HepG2 (cell line): ENCODE data around the gene ABCA13. TPM values are rescaled to one million over a fixed set of nuclear protein-coding genes. Genes with fewer than 3 reads are reported as not detected.
A peak's percentile ranks its signal among the peaks of the same experiment; 100 is the strongest.
"Not testable (repeated sequence)": the region's sequence is repeated elsewhere in the genome, so short reads cannot be mapped to it uniquely, and the experiment has no call there.

Experiments
- ATAC-seq: fragments of 200-7000 bp; cut with Tn5 transposase; 3 replicates; pipeline ENCODE4 v1.9.1; 2020; ENCODE audit warnings: mild to moderate bottlenecking, moderate library complexity
- BruUV-seq: library from RNA; stranded (reverse); fragments of 400-500 nt; replicated peaks from 2 replicates; lab custom pipeline; 2021; lab: Mats Ljungman, UMichigan
- CTCF ChIA-PET: fragments of 300-600 bp; formaldehyde crosslinking; extraction: SDS; loops from one replicate; lab custom pipeline; 2021; ENCODE audit warnings: low total read pairs, inconsistent platforms, low intra/inter-chr PET ratio; lab: Yijun Ruan, JAX
- POLR2A ChIA-PET: fragments of 350-600 bp; sonication (Branson Sonifier 250); formaldehyde crosslinking; loops from one replicate; lab custom pipeline; 2020; ENCODE audit warnings: antibody characterized with exemption, inconsistent platforms; lab: Yijun Ruan, JAX
- DNase-seq: peaks from one replicate; pipeline ENCODE4 v3.0.0-alpha.2; 2015; ENCODE audit warnings: low spot score
- FAIRE-seq: peaks from 3 replicates; lab custom pipeline; 2011; peaks lifted over from hg19 to GRCh38; lab: Jason Lieb, UNC
- H2AFZ ChIP-seq: one replicate; pipeline ENCODE4 v1.6.1; 2011; ENCODE audit warnings: low read length, inconsistent platforms
- H3K27ac ChIP-seq: fragments of 300-600 bp; 3 replicates; pipeline ENCODE4 v1.8.0; 2011; ENCODE audit warnings: mixed run types, mild to moderate bottlenecking, mixed read lengths, low read length, inconsistent platforms; ENCODE audit not compliant: insufficient read depth; ENCODE audit errors: extremely low read length
- H3K27me3 ChIP-seq, 2 experiments: fragments of 200-600 bp in 1 of 2; 2 replicates in 1 of 2; 3 replicates in 1 of 2; pipeline versions ENCODE4 v1.6.0 to v1.8.0; 2011; ENCODE audit warnings: low read length in 2 of 2, mild to moderate bottlenecking in 2 of 2, moderate library complexity in 2 of 2, inconsistent platforms in 1 of 2; ENCODE audit not compliant: insufficient read depth in 2 of 2, control insufficient read depth in 1 of 2
- H3K36me3 ChIP-seq, 2 experiments: fragments of 200-600 bp in 1 of 2; replicated peaks in 1 of 2; 2 replicates in 1 of 2; 3 replicates in 1 of 2; pipeline versions ENCODE4 v1.5.1 to v1.8.0; 2011; ENCODE audit warnings: low read length in 2 of 2, inconsistent platforms in 1 of 2; ENCODE audit not compliant: insufficient read depth in 2 of 2, control insufficient read depth in 1 of 2
- H3K4me1 ChIP-seq: 2 replicates; pipeline ENCODE4 v1.5.1; 2012; ENCODE audit warnings: low read length, inconsistent platforms; ENCODE audit not compliant: insufficient read depth
- H3K4me2 ChIP-seq: 2 replicates; pipeline ENCODE4 v1.6.0; 2011; ENCODE audit warnings: low read depth, low read length, inconsistent platforms
- H3K4me3 ChIP-seq, 3 experiments: fragments of 200-600 bp in 1 of 3; sonication (generic), shearing (Covaris generic) in 1 of 3; replicated peaks in 1 of 3; 2 replicates each; pipeline ENCODE4 v1.5.1; 2011 to 2016; ENCODE audit warnings: low read length in 3 of 3, inconsistent platforms in 2 of 3, low read depth in 2 of 3, mild to moderate bottlenecking in 2 of 3, control low read depth in 1 of 3, mixed read lengths in 1 of 3; ENCODE audit not compliant: insufficient read depth in 1 of 3
- H3K79me2 ChIP-seq: one replicate; pipeline ENCODE4 v1.6.1; 2011; ENCODE audit warnings: low read length, inconsistent platforms; ENCODE audit not compliant: insufficient read depth
- H3K9ac ChIP-seq: 2 replicates; pipeline ENCODE4 v1.6.0; 2011; ENCODE audit warnings: mild to moderate bottlenecking, low read depth, low read length, inconsistent platforms; ENCODE audit not compliant: insufficient read depth
- H3K9me3 ChIP-seq: 2 replicates; pipeline ENCODE4 v1.5.1; 2012; ENCODE audit warnings: mild to moderate bottlenecking, low read length
- H4K20me1 ChIP-seq: 2 replicates; pipeline ENCODE4 v1.6.0; 2011; ENCODE audit warnings: inconsistent platforms, mild to moderate bottlenecking, low read length, moderate library complexity; ENCODE audit not compliant: insufficient read depth
- ATF7 ChIP-seq, 2 experiments: fragments of 450-650 bp in 1 of 2; sonication (generic) in 1 of 2; formaldehyde crosslinking in 1 of 2; IDR thresholded peaks; 2 replicates each; pipeline versions ENCODE4 v1.4.0 to v1.6.1; 2016 to 2020; ENCODE audit warnings: antibody characterized with exemption in 1 of 2, mild to moderate bottlenecking in 1 of 2, missing genetic modification reagents in 1 of 2
- CREB1 ChIP-seq, 2 experiments: fragments of 450-650 bp in 1 of 2; IDR thresholded peaks; 2 replicates each; pipeline ENCODE4 v1.6.1; 2016 to 2017; ENCODE audit warnings: control low read depth in 1 of 2, mild to moderate bottlenecking in 1 of 2, missing compliant biosample characterization in 1 of 2, missing genetic modification characterization in 1 of 2
- HNF1A ChIP-seq, 2 experiments: sonication (generic) in 1 of 2; formaldehyde crosslinking in 1 of 2; IDR thresholded peaks; 2 replicates each; pipeline versions ENCODE4 v1.4.0 to v1.6.1; 2016 to 2020; ENCODE audit warnings: borderline replicate concordance in 1 of 2, low read depth in 1 of 2, mild to moderate bottlenecking in 1 of 2, missing genetic modification reagents in 1 of 2
- KDM4B ChIP-seq: sonication (generic); formaldehyde crosslinking; IDR thresholded peaks from 2 replicates; pipeline ENCODE4 v1.4.0; 2020; ENCODE audit warnings: missing genetic modification reagents
- SSRP1 ChIP-seq: IDR thresholded peaks from 2 replicates; pipeline ENCODE4 v1.6.1; 2016; ENCODE audit warnings: control low read depth
- ZNF780A ChIP-seq: sonication (generic); formaldehyde crosslinking; IDR thresholded peaks from 2 replicates; pipeline ENCODE4 v1.8.0; 2022; ENCODE audit warnings: mild to moderate bottlenecking, missing genetic modification reagents, moderate library complexity
- WGBS: methylation state at CpG from one replicate; pipeline ENCODE4 v1.1.6; 2017; ENCODE audit warnings: low lambda C conversion rate; 5-methylcytosine and 5-hydroxymethylcytosine counted together
- in situ Hi-C: cut with HindIII; loops from 2 replicates; pipeline ENCODE4 v1.10.0; 2017; ENCODE audit warnings: low pct_unique_long_range_greater_than_20kb; ENCODE audit not compliant: extremely low pct_ligation_motif_present
- intact Hi-C: fragments of 100-400 bp; cut with micrococcal nuclease; formaldehyde crosslinking; loops from one replicate; pipeline ENCODE4 v1.10.0; 2022; ENCODE audit not compliant: unreplicated experiment
- polyA plus RNA-seq, 8 experiments: library from polyadenylated mRNA; depleted of rRNA in 3 of 8; stranded (reverse) in 7 of 8; unstranded in 1 of 8; fragments of >200 nt; fragmentation: Illumina TruSeq in 4 of 8; extraction: Trizol in 4 of 8; gene quantifications; 2 replicates each; pipeline versions ENCODE4 v1.2.1 to v1.2.3, GENCODE V29; 2011 to 2016; ENCODE audit warnings: low read depth in 4 of 8, missing spikeins in 1 of 8, mixed read lengths in 1 of 8; ENCODE audit not compliant: insufficient read depth in 1 of 8
- total RNA-seq, 5 experiments: library from RNA; depleted of rRNA; stranded (reverse); fragments of >200 nt; fragmentation: Illumina TruSeq; extraction: Trizol; gene quantifications; 2 replicates each; pipeline ENCODE4 v1.2.3, GENCODE V29; 2016; ENCODE audit warnings: low read depth in 1 of 5

Gene ABCA13
- total and polyA plus RNA-seq, 2 of the 13 experiments (the other 11 are each of a cell fraction or from before 2014, with no cell fraction given): 0.03 TPM; not detected in 1

- TF ChIP-seq HNF1A (IDR thresholded peaks at IDR 0.05; ENCODE audit: low read depth): no peak
- TF ChIP-seq HNF1A (CRISPR knock-in tag; IDR thresholded peaks at IDR 0.05; ENCODE audit: borderline replicate concordance): no peak
- TF ChIP-seq SSRP1 (CRISPR knock-in tag): no peak
- TF ChIP-seq ZNF780A (CRISPR knock-in tag): no peak
These were observed 21.7 kb downstream of the ABCA13 start (continued) for GRCh38 chr7:48192996-48193395.

GRCh38 chr7:48193421-48193820, 22.2 kb downstream of the ABCA13 start:
- Histone ChIP-seq H3K27ac (no peak overlapping the region), H3K4me1 (no peaks in the 10 kb centered on the region), H3K27me3 (no peaks in the 10 kb centered on the region), H3K9me3 (no peaks in the 10 kb centered on the region), H2AFZ (no peak overlapping the region), H3K4me3 (no peak overlapping the region), H3K79me2 (no peaks in the 10 kb centered on the region), H3K9ac (no peak overlapping the region), H3K4me2 (no peak overlapping the region), H4K20me1 (no peaks in the 10 kb centered on the region), H3K36me3 (no peaks in the 10 kb centered on the region)
- no TSS peak for BruUV-seq
- DNase-seq (no peak), FAIRE-seq (no peak), ATAC-seq (no peak)
- CTCF ChIA-PET: no interaction called here
- intact Hi-C loops (no loop called here), in situ Hi-C loops (no loop called here)
- POLR2A ChIA-PET: no interaction called here
- TF ChIP-seq KDM4B (CRISPR knock-in tag) (no peak), CREB1 (IDR thresholded peaks at IDR 0.05) (peak; percentile 95), CREB1 (CRISPR knock-in tag; IDR thresholded peaks at IDR 0.05) (no peak), ATF7 (IDR thresholded peaks at IDR 0.05) (peak; percentile 34; the same call in 1 of the 2 replicates), ATF7 (CRISPR knock-in tag; IDR thresholded peaks at IDR 0.05) (no peak)
- 0% methylated on average over 1 of the region's 1 CpG for WGBS

- intact Hi-C loops, H3K27ac ChIP-seq, H3K9ac ChIP-seq, ATAC-seq, H2AFZ ChIP-seq, in situ Hi-C loops, CTCF ChIA-PET, BruUV-seq, H3K9me3 ChIP-seq, FAIRE-seq, H3K4me1 ChIP-seq, H3K27me3 ChIP-seq, H4K20me1 ChIP-seq, H3K79me2 ChIP-seq, DNase-seq, H3K4me2 ChIP-seq, H3K36me3 ChIP-seq, POLR2A ChIA-PET, H3K4me3 ChIP-seq: not testable (repeated sequence)
- 47% methylated on average over 19 of the region's 19 CpGs for WGBS
These were observed 29.8 kb downstream of the ABCA13 start for GRCh38 chr7:48200946-48201589.
